HG03432 (cell line): ENCODE results near the gene ZBTB40.

Source experiments
- ATAC-seq: cut with Tn5 transposase; IDR thresholded peaks from one replicate; pipeline ENCODE4 v1.9.1; 2021; ENCODE audit warnings: mild to moderate bottlenecking, moderate library complexity; ENCODE audit not compliant: unreplicated experiment

Gene ZBTB40

GRCh38 chr1:22529901-22530621 lies 78.4 kb downstream of the ZBTB40 start:
- no peak for ATAC-seq

DNA sequence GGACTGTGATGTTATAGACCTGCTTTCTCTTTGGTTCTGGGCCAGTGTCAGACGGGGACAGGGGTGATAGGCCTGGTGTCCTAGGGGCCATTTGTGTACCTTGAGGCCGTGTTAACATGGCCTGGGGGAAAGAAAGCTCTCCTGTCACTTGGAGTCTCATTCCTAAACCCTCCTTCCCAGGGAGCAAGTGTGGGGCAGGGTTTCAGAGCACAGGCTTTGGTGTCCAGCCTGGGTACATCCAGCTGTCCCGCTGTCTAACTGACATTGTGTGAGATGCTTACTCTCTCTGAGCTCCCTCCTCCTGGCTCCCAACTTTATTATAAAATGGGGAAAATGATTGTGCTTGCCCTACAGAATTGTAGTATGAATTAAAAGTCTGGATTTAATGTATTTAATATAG lies 79.1 kb downstream of the ZBTB40 start:
- no peak for ATAC-seq

DNA sequence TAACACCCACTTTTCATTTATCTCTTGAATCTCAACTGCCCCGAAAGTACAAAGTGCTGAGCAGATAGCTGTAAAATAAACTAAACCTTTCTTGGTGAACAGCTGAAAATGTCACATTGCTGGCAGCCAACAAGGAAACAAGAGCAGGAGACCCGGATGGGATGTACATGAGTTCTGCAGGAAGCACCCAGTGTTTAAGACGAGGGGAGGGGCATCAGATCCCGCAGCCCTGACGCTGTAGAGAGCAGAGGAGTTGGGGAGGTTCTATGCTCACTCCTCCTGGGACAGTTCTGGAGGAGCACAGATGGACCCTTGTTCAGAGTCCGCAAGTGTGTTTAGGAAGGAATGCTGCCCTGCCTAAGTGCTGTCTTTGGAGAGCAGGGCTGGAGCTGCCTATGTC lies 79.6 kb downstream of the ZBTB40 start:
- ATAC-seq = no peak

GRCh38 chr1:22533244-22533895 lies 81.7 kb downstream of the ZBTB40 start:
- no peak for ATAC-seq

- no peak for ATAC-seq
Observed at GRCh38 chr1:22534951-22535350, 83.3 kb downstream of the ZBTB40 start.

DNA sequence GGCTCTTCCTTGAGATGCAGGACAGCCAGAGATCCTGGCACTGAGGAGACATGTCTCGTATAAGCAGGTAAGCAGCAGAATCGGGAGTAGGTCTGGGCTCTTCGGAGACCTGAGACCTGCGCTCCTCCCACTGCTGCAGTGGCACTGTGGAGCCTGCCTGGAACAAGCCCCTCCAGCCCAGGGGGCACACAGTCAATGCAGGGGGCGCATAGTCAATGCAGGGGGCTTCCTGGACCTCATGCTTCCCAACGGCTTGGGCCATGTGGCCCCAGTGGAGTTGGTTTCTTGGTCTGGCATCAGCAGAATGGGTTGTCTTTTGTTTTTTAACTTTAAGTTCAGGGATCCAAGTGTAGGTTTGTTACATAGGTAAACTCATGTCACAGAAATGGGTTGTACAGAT lies 83.7 kb downstream of the ZBTB40 start:
- ATAC-seq = no peak

DNA sequence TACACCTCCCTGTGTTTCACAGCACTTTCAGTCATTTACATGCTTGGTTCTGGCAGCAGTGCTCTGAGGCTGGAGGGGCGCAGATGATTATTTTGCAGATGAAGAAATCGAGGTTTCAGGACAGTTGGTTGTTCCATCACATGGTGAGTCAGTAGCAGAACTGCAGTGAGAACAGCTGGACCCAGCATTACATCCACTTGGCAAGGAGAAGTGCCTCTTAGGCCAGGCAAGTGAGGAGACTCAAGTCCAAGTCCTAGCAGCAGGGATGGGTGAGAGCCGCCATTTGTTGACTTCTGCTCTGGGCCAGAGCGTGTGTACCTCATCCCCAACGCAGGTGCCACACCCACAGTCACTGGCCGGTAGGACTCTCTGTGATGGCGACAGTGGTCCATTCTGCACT lies 84.9 kb downstream of the ZBTB40 start:
- no peak for ATAC-seq

DNA sequence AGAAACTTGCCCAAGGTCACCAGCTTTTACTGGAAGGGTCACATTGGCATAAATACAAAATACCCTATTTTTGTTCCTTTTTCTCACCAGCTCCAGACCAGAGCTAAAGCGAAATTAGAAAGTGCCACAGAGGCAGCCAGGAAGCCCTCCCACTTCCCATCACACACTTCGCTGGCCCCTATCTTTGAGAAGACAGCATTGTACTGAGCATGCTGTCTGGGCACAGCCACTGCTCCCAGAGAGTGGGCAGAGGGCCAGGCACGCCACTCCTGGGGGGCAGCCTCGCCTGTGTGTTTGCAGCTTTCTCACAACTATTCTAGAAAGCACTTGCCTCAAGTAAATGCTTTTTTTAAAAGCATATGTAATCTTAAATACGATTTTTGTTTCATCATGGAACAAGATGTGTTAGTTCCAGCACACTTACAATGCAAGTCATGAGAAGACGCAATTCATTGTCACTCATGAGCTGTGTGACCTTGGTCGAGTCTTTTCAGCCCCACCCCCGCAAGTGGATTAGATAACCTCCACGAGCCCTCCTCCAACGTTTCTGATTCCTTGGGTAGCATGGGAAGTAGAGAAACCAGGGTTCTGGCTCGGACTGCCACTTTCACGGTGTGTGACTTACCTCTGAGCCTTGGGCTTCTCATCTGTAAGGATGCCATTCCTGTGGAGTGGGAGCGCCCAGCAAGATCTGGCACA lies 85.9 kb downstream of the ZBTB40 start:
- ATAC-seq = no peak

- ATAC-seq = no peak
Observed at GRCh38 chr1:22539510-22540118, 88.0 kb downstream of the ZBTB40 start.

DNA sequence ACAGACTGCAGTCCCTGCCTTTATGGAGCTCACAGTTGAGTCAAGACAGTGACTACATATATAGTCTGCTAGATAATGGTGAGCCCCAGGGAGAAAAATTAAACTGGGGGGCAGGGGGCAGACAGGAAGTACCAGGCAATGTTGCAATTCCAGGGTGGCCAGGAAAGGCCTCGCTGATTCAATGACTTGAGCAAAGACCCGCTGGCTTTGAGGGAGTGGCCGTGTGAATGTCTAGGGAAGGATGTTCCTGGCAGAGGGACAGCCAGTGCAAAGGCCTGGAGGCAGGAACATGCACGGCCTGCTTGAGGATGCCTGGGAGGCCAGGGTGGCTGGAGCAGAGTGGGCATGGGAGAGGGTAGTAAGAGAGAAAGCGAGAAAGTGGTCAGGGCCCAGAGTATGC lies 88.7 kb downstream of the ZBTB40 start:
- no peak for ATAC-seq

GRCh38 chr1:22542886-22543285 lies 91.2 kb downstream of the ZBTB40 start:
- no peak for ATAC-seq

DNA sequence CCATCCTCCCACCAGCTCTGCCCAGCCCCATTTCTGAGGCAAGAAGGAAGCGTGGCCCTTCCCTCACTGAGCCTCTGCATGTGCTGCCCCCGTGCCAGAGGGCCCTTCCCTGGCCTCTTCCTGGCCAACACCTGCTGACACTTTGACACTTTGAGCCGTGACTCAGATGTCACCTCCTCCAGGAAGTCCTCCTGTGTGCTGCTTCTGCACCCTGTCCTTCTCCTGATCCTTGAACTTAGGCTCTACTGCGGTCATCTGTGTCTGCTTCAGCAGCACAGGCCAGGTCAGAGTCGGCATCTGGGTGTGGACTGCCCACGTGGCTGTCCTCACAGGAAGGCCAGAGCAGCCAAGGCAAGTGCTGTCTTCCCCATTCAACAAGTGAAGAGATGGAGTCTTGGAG lies 92.0 kb downstream of the ZBTB40 start:
- ATAC-seq = no peak

- ATAC-seq = no peak
Observed at GRCh38 chr1:22544606-22545005, 93.0 kb downstream of the ZBTB40 start.

- no peak for ATAC-seq
Observed at GRCh38 chr1:22545141-22545540, 93.5 kb downstream of the ZBTB40 start.

- no peak for ATAC-seq
Observed at GRCh38 chr1:22547186-22547817, 95.7 kb downstream of the ZBTB40 start.

GRCh38 chr1:22547818-22548462 lies 96.3 kb downstream of the ZBTB40 start:
- ATAC-seq = no peak

DNA sequence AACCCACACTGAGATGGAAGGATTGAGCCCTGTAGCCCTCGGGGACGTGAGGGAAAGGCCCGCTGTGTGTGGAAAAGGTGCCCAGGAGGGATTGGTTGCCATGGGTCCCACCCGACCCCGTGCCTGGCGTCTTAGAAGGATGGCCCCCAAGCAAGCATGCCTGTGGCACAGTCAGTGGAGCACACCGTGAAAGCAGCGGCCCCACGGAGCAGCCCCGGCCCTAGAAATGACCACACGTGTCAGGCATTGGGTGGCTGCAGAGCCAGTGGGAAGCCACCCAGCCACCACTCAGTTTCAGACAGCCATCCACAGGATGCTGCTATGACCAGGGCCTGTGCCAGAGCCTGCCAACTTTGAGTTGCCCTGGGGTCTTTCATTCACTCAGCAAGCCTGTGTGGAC lies 98.4 kb downstream of the ZBTB40 start:
- no peak for ATAC-seq

- no peak for ATAC-seq
Observed at GRCh38 chr1:22551591-22551990, 99.9 kb downstream of the ZBTB40 start.

- no peak for ATAC-seq
Observed at GRCh38 chr1:22552021-22552420, 100.4 kb downstream of the ZBTB40 start.

DNA sequence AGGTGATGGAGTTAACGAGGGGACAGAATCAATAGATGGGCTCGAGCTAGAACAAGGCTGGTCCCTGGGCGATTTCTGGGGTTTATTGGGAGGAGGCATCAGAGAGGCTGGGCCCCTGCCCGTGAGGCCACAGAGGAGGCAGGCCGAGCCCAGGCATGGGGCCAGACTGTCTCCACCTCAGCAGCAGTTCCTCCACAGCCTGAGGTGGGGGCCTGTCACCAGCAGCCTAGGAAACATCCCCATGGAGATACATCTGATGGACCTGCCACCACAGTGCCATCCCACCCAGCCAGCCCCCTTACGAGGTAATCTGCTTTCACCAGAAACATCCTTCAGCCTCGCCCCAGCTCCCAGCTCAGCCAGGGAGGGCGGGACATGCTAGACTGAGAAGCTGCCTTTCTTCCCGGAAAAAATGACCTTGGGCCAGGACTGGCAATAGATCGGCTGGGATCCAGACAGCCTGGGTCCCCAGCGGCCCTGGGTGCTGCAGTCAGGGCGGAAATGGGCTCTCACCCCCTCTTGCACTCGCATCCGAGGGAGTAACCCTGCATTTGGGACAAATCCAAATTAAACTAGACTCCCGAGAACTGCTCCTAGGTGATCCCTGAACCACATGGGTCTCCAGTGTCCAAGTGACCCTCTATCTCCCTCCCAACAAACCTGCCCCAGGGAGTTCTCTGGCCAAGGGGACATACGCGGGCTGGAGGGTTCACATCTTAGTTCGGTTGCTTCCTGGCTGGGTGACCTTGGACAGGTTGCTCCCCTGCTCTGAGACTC lies 101.6 kb downstream of the ZBTB40 start:
- no peak for ATAC-seq
